BJ (cell line): ENCODE results near the gene DBNL. TPM values are rescaled to one million over a fixed set of nuclear protein-coding genes. Genes with fewer than 3 reads are reported as not detected.

Experiments
- CTCF ChIA-PET: fragments of 350-600 bp; formaldehyde crosslinking; extraction: SDS; loops from one replicate; lab custom pipeline; 2021; ENCODE audit warnings: antibody characterized with exemption, inconsistent platforms; lab: Yijun Ruan, JAX
- POLR2A ChIA-PET: fragments of 300-600 bp; sonication (Branson Sonifier 250); formaldehyde crosslinking; extraction: SDS; loops from one replicate; lab custom pipeline; 2021; ENCODE audit warnings: antibody characterized with exemption; lab: Charles Lee
- DNase-seq: peaks from one replicate; pipeline ENCODE4 v3.0.0-alpha.2; 2011; ENCODE audit warnings: low read depth
- H3K27me3 ChIP-seq: 2 replicates; pipeline ENCODE4 v1.6.0; 2011; ENCODE audit warnings: low read length; ENCODE audit not compliant: control insufficient read depth, insufficient read depth
- H3K36me3 ChIP-seq: 2 replicates; pipeline ENCODE4 v1.5.1; 2011; ENCODE audit warnings: low read length; ENCODE audit not compliant: control insufficient read depth, insufficient read depth
- H3K4me3 ChIP-seq: 2 replicates; pipeline ENCODE4 v1.5.1; 2011; ENCODE audit warnings: low read depth, mild to moderate bottlenecking, control low read depth, low read length
- CTCF ChIP-seq: IDR thresholded peaks from 2 replicates; pipeline ENCODE4 v1.5.1; 2011; ENCODE audit warnings: low read depth, mild to moderate bottlenecking, control low read depth, inconsistent platforms, low read length, moderate library complexity; ENCODE audit not compliant: insufficient read depth
- polyA plus RNA-seq: library from polyadenylated mRNA; depleted of rRNA; stranded (reverse); fragments of >200 nt; gene quantifications from 2 replicates; pipeline ENCODE4 v1.2.3, GENCODE V29; 2011

The DBNL gene
- polyA plus RNA-seq, 1 experiment, result 140 TPM

- H3K36me3 ChIP-seq, result peaks cover 23% of the 10 kb centered on the region
- H3K27me3 ChIP-seq, result no peaks in the 10 kb centered on the region
- TF ChIP-seq CTCF, result no peak
- ChIA-PET CTCF (interaction anchor here (0.9 kb wide), 1 partner anchor 148 kb away, joined by 3 read pairs; no protein-coding TSS in a partner anchor), POLR2A (no interaction called here)
- H3K4me3 ChIP-seq, result no peak overlapping the region
- DNase-seq, result no peak
Measured at GRCh38 chr7:44048031-44048795, 3.7 kb downstream of the DBNL start.

GRCh38 chr7:44050121-44050914 lies 5.8 kb downstream of the DBNL start:
- ChIA-PET POLR2A (no interaction called here), CTCF (no interaction called here)
- DNase-seq, result no peak
- H3K4me3 ChIP-seq, result no peak overlapping the region
- no peak for TF ChIP-seq CTCF
- peaks cover 26% of the 10 kb centered on the region for H3K36me3 ChIP-seq
- no peaks in the 10 kb centered on the region for H3K27me3 ChIP-seq

GRCh38 chr7:44050915-44051560 lies 6.5 kb downstream of the DBNL start:
- H3K27me3 ChIP-seq, result no peaks in the 10 kb centered on the region
- no peak for DNase-seq
- CTCF ChIA-PET, result interaction anchor here (1.4 kb wide), 1 partner anchor 145 kb away, joined by 5 read pairs; no protein-coding TSS in a partner anchor
- no peak overlapping the region for H3K4me3 ChIP-seq
- POLR2A ChIA-PET, result no interaction called here
- peaks cover 26% of the 10 kb centered on the region for H3K36me3 ChIP-seq
- TF ChIP-seq CTCF, result no peak

GRCh38 chr7:44051611-44052220 lies 7.2 kb downstream of the DBNL start:
- H3K4me3 ChIP-seq, result no peak overlapping the region
- no peaks in the 10 kb centered on the region for H3K27me3 ChIP-seq
- no peak for DNase-seq
- ChIA-PET POLR2A (no interaction called here), CTCF (interaction anchor here (1.4 kb wide), 1 partner anchor 145 kb away, joined by 5 read pairs; no protein-coding TSS in a partner anchor)
- TF ChIP-seq CTCF, result no peak
- peaks cover 30% of the 10 kb centered on the region for H3K36me3 ChIP-seq
